WTC11 (cell line): ENCODE results near the gene CHSY3. TPM values are rescaled to one million over a fixed set of nuclear protein-coding genes. Genes with fewer than 3 reads are reported as not detected.

ENCODE experiments used
- ATAC-seq: fragments of 200-7000 bp; cut with Tn5 transposase; 2 replicates; pipeline ENCODE4 v1.10.0; 2021; ENCODE audit warnings: mild to moderate bottlenecking, moderate library complexity
- CTCF ChIA-PET: fragments of 300-600 bp; sonication (Branson Sonifier 250); formaldehyde crosslinking; loops from one replicate; lab custom pipeline; 2021; ENCODE audit warnings: antibody characterized with exemption; lab: Charles Lee
- POLR2A ChIA-PET: fragments of 350-600 bp; sonication (Branson Sonifier 250); formaldehyde crosslinking; loops from one replicate; lab custom pipeline; 2021; ENCODE audit warnings: antibody characterized with exemption; lab: Charles Lee
- DNase-seq: peaks from one replicate; pipeline ENCODE4 v3.0.0; 2021; ENCODE audit warnings: low spot score
- H3K27ac Mint-ChIP-seq: 2 replicates; pipeline ENCODE4 v1.8.0; 2021; ENCODE audit warnings: mixed read lengths
- H3K27me3 Mint-ChIP-seq: 2 replicates; pipeline ENCODE4 v1.8.0; 2021; ENCODE audit warnings: low read depth, mild to moderate bottlenecking, moderate library complexity, mixed read lengths
- H3K36me3 Mint-ChIP-seq: 2 replicates; pipeline ENCODE4 v1.8.0; 2021; ENCODE audit warnings: mixed read lengths
- H3K4me1 Mint-ChIP-seq: 2 replicates; pipeline ENCODE4 v1.8.0; 2022; ENCODE audit warnings: mixed read lengths
- H3K4me3 Mint-ChIP-seq: 2 replicates; pipeline ENCODE4 v1.8.0; 2021; ENCODE audit warnings: mild to moderate bottlenecking, moderate library complexity, mixed read lengths
- H3K9me3 Mint-ChIP-seq: 2 replicates; pipeline ENCODE4 v1.8.0; 2021; ENCODE audit warnings: mixed read lengths
- ATF2 ChIP-seq: sonication (generic); formaldehyde crosslinking; IDR thresholded peaks from 2 replicates; pipeline ENCODE4 v1.8.1; 2022; ENCODE audit warnings: low read depth, missing genetic modification reagents, borderline replicate concordance
- CREM ChIP-seq: sonication (generic); formaldehyde crosslinking; IDR thresholded peaks from 2 replicates; pipeline ENCODE4 v1.8.1; 2022; ENCODE audit warnings: mild to moderate bottlenecking, missing genetic modification reagents, moderate library complexity
- HMGA2 ChIP-seq: fragments of 250-450 bp; sonication (Bioruptor Pico); IDR thresholded peaks from 2 replicates; pipeline ENCODE4 v1.4.0; 2021; ENCODE audit warnings: mild to moderate bottlenecking, moderate library complexity
- PRDM15 ChIP-seq: sonication (generic); formaldehyde crosslinking; IDR thresholded peaks from 2 replicates; pipeline ENCODE4 v1.8.0; 2022; ENCODE audit warnings: missing genetic modification reagents
- STAT6 ChIP-seq: sonication (generic); formaldehyde crosslinking; conservative IDR thresholded peaks from 2 replicates; pipeline ENCODE4 v1.8.1; 2023; ENCODE audit warnings: mild to moderate bottlenecking, low read depth, missing genetic modification reagents, moderate library complexity
- TP53 ChIP-seq: sonication (generic); formaldehyde crosslinking; IDR thresholded peaks from 2 replicates; pipeline ENCODE4 v1.8.1; 2023; ENCODE audit warnings: mild to moderate bottlenecking, missing genetic modification reagents
- USF2 ChIP-seq: sonication (generic); formaldehyde crosslinking; IDR thresholded peaks from 2 replicates; pipeline ENCODE4 v1.8.1; 2023; ENCODE audit warnings: mild to moderate bottlenecking, missing genetic modification reagents, moderate library complexity
- ZBTB21 ChIP-seq: sonication (generic); formaldehyde crosslinking; IDR thresholded peaks from 2 replicates; pipeline ENCODE4 v1.8.1; 2023; ENCODE audit warnings: mild to moderate bottlenecking, missing genetic modification reagents, borderline replicate concordance
- ZNF121 ChIP-seq: sonication (generic); formaldehyde crosslinking; IDR thresholded peaks from 2 replicates; pipeline ENCODE4 v1.8.0; 2023; ENCODE audit warnings: missing genetic modification reagents
- ZNF532 ChIP-seq: fragments of 250-450 bp; sonication (Bioruptor Pico); IDR thresholded peaks from 2 replicates; pipeline ENCODE4 v1.9.0; 2021; ENCODE audit warnings: mild to moderate bottlenecking, borderline replicate concordance
- ZNF671 ChIP-seq: fragments of 250-450 bp; sonication (Bioruptor Pico); IDR thresholded peaks from 2 replicates; pipeline ENCODE4 v1.8.0; 2021; ENCODE audit warnings: mild to moderate bottlenecking
- total RNA-seq: library from RNA; stranded (reverse); gene quantifications from 3 replicates; pipeline ENCODE4 v1.2.3, GENCODE V29; 2021

CHSY3 gene
- total RNA-seq, 1 experiment from 2014 or later = 0.98 TPM

- ChIA-PET CTCF (no interaction called here), POLR2A (interaction anchor here (0.6 to 0.8 kb wide), 2 partner anchors 29 to 79 kb away, joined by 3 to 6 read pairs; no protein-coding TSS in a partner anchor)
- ATAC-seq (no peak), DNase-seq (no peak)
- Mint-ChIP-seq H3K27me3 (no peaks in the 10 kb centered on the region), H3K4me1 (no peaks in the 10 kb centered on the region), H3K36me3 (no peaks in the 10 kb centered on the region), H3K4me3 (no peak overlapping the region), H3K27ac (no peak overlapping the region), H3K9me3 (no peaks in the 10 kb centered on the region)
- TF ChIP-seq ZNF532 (CRISPR knock-in tag) (no peak), PRDM15 (CRISPR knock-in tag) (no peak), HMGA2 (CRISPR knock-in tag) (no peak), TP53 (CRISPR knock-in tag) (no peak), USF2 (no peak), ZNF121 (CRISPR knock-in tag) (no peak), ZNF671 (CRISPR knock-in tag) (no peak)
These were observed 148.5 kb downstream of the CHSY3 start for GRCh38 chr5:130052752-130053151.

- TF ChIP-seq CREM (CRISPR knock-in tag) (no peak), ATF2 (CRISPR knock-in tag) (no peak), ZBTB21 (CRISPR knock-in tag) (no peak), STAT6 (no peak)
- H3K4me1 Mint-ChIP-seq = no peaks in the 10 kb centered on the region
- CTCF ChIA-PET = no interaction called here
- no peak for DNase-seq
- POLR2A ChIA-PET = no interaction called here
- no peak overlapping the region for H3K4me3 Mint-ChIP-seq
- no peaks in the 10 kb centered on the region for H3K27me3 Mint-ChIP-seq
- no peak for ATAC-seq
- H3K27ac Mint-ChIP-seq = no peak overlapping the region
- H3K36me3 Mint-ChIP-seq = no peaks in the 10 kb centered on the region
- no peaks in the 10 kb centered on the region for H3K9me3 Mint-ChIP-seq
These were observed 151.3 kb downstream of the CHSY3 start for GRCh38 chr5:130055572-130055971.
